GM19467 (cell line): ENCODE data around the gene TMEM14A.

Source experiments
- ATAC-seq: cut with Tn5 transposase; IDR thresholded peaks from one replicate; pipeline ENCODE4 v1.9.1; 2021; ENCODE audit warnings: mild to moderate bottlenecking, moderate library complexity; ENCODE audit not compliant: unreplicated experiment

The TMEM14A gene, protein sequence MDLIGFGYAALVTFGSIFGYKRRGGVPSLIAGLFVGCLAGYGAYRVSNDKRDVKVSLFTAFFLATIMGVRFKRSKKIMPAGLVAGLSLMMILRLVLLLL

DNA sequence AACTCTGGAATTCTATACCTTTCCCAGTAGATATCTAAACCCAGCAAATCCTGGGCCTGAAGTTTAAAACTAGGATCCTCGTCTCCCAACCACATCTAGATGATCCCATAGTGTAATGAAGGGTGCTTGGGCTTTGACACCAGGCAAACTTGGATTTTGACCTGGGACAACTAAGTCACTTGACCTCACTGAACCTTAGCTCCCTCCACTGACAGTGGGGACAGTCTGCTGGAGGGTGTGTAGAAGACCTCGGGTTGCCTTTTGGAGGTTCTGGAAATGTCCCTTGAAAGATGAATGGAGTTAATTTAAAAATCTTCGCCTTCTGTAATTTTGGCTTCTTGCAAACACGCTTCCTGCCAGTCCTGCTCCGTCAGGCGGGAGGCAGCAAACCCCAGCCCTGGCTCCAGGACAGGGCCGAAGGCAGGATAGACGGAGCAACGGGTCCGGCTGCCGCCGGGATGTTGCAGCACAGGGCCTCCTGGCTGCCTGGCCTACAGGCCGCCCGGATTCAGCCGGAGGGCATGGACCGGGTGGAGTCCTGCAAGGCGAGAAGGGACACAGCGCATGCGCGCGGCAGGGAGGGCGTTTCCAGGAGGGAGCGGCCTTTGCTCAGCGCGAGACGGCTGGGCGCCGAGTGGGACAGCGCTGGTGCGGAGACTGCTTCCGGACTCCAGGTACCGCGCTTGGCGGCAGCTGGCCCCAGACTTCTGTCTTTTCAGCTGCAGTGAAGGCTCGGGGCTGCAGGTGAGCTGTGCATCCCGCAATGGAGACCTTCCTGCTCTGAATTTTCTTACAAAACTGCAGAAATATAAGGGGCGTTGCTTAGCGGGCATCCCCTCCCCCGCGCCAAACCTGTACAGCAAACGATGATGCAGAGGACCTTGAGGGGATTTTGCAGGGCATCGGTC, at the start of gene TMEM14A:
TMEM14A (plus strand) TSS at position 612 of the 908 bp plus-strand sequence. CDS start 5,990 bp downstream, outside the sequence.
- ATAC-seq: peak; percentile 97

DNA sequence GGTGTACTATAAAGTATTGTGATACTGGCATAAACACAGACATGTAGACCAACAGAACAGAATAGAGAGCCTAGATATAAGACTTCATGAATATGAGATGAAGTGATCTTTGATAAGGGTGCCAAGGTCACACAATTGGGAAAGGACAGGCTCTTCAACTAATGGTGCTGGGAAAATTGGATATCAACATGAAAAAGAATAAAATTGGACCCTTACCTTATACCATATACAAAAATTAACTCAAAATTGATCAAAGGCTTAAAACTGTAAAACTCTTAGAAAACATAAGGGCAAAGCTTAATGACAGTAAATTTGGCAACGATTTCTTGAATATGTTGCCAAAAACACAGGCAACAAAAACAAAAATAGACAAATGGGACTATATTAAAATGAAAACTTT, 49.3 kb upstream of the TMEM14A start:
- ATAC-seq: no peak

DNA sequence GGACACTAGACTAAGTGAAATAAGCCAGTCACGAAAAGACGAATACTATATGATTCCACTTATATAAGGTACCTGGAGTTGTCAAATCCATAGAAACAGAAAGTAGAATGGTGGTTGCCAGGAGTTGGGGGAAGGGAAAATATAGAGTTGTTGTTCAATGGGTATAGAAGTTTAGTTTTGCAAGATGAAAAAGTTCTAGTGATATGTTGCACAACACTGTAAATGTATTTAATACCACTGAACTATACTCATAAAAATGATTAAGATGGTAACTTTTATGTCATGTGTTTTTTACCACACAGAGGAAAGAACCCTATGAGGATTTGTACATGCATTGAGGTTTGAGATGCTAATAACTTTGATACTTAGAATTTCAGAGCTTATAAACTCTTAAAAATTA, 48.1 kb upstream of the TMEM14A start:
- ATAC-seq: no peak

DNA sequence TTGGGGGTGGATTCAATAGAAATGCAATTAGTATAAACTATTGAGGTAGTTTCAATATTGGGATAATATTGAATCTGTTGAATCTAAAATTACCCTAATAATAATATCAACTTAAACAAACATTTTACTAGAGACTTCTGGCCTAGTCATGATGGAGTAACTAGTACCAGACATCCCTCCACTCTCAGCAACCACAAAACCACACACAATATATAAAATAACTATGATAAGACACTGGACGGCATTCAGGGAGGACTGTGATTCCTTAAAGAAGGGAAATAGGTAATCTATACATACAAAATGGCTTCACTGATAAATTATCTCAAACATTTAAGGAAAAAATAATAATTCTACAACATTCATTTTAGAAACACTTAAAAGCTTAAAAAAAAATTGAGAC, 38.9 kb upstream of the TMEM14A start:
- ATAC-seq: no peak

DNA sequence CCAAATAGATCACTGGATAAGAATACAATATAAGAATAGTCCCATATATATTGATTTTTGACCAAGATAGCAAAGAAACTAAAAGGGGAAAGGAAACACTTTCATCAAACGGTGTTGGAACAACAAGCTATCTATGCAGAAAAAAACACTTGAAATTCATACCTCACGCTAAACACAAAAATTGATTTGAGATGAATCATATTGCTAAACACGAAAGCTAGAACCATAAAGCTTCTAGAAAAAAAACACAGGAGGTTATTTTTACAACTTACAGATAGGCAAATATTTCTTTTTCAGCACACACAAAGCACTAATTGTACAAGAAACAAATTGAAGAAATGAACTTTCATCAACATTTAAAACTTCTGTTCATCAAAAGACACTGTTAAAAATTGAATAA, 36.7 kb upstream of the TMEM14A start:
- ATAC-seq: no peak

DNA sequence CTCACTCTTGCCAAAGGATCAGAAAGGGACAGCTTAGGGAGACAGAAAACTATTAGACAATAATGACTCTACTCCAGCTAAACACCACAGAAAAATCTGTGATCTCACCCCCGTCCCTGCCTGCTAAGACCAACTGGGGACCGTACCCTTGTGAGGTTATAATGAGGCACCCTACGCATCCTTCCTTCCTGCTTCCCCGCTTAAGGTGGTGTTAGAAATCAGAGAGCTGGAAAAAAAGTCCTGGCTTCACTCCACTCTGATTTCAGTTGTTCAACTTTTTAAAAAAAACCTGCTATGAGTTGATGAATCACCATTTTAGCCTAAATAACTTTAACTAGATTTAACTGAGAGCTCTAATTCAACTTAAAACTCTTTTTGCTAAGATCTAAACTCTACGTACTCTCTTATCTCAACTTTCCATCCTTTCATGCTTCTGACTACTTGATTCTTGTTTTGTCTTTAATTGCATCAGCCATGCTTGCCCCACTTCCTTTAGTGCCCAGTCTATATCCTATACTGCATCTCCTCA, 35.8 kb upstream of the TMEM14A start:
- ATAC-seq: no peak

DNA sequence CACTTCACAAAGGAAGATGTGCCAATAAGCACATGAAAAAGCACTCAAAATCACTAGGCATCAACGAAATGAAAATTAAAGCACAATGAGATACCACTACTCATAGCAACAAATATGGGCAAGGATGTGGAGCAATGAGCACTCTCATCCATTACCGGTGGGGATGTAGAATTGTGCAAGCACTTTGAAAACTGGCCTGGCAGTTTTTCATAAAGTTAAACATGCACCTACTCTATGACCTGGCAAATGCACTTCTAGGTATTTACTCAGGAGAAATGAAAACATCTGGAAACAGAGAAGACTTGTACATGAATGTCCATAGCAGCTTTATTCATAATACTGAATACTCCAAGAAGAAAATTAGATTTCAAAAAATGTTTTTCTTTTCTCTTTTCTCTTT, 34.1 kb upstream of the TMEM14A start:
- no peak for ATAC-seq

DNA sequence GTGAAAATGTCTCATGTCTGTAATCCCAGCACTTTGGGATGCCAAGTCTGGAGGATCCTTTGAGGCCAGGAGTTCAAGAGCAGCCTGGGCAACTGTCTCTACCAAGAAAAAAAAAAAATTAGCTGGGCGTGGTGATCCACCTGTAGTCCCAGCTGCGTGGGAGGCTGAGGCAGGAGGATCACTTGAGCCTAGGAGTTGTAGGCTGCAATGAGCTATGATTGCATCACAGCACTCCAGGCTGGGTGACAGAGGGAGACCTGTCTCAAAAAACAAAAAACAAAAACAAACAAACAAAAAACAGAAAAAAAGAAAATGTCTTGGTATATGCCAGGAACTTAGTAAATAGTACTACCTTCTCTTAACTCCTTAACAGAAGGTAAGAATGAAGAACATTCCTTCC, 31.4 kb upstream of the TMEM14A start:
- no peak for ATAC-seq

DNA sequence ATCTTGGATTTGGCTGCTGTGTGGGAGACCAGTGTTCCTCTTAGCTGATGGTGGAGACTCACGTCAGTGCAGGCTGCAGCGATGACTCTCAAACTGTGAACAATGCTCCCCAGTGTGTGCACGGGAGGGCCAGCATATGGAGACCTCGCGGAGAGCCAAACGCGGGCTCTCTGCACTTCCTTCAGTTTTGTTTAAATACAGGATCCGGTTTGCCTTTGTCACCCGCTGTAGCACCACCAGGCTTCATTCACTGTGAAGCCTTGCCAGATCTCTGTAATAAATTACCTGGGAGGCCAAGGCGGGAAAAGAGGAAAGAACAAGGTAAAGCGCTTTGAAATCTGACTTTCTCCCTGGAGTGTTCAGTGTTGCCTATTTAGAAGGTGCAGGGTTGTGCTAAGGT, 30.7 kb upstream of the TMEM14A start:
- ATAC-seq: no peak

DNA sequence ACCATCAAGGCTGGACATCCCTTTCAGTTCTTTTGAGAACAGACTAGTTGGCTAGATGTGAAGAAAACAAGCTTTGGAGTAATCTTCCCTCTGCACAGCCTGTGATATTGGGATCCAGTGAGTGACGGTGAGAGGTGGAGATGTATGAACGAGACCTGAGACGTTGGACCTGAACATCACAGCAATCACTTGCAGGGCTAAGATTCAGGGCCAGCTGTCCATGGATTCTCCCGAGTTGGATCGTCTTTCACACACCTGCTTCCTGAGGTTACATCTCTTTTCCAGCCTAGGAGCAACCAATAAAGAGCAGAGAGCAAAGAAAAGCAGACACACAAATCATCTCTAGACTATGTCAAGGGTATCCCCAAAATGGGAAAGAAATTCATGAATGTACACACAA, 30.0 kb upstream of the TMEM14A start:
- no peak for ATAC-seq

DNA sequence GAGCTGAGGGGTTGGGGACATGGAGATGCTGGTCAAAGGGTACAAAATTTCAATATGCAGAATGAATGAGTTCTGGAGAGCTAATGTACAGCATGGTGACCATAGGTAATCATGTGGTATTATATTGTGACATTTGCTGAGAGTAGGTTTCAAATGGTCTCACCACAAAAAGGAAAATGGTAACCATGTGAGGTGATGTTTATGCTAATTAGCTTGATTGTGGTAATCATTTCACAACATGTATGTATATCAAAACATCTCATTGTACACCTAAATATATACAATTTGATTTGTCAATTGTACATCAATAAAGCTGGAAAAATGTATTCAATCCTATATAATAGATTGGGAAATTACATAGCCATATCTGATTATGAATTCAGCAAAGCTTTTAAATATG, 29.5 kb upstream of the TMEM14A start:
- ATAC-seq: no peak

DNA sequence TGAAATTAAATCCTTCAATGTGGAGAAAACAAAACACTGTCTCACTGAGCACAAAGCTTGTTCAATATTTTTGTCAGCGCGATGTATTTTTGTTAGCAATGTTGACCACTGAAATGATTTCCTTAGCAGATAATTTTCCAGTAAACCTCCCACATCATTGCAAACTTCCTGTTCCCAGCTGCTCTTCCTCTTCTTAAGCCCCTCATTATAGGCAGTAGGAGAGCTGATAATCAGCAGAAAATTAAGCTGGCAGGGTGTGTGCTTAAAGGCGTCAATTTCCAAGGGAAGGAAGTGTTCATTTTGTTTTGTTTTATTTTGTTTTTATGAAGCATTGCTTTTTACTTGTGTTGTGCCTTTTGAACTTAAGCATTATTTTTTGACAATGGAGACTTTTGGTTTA, 29.1 kb upstream of the TMEM14A start:
- no peak for ATAC-seq

DNA sequence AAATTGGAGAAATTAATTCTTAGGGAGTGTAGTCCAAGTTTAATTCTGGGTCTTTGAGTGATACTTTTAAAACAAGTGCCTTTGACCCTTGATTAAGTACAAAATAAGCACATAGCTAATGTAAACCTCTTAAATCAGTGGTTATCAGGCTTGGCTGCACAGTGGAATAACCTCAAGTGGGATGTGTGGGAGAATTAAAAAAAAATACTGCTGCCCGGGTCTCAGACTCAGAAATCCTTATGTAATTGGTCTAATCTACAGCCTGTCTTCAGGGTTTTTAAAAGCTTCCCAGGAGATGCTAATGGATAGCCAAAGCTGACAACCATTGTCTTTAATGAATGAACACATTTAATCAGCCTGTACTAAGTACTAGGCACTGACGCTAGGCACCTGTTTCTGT, 28.5 kb upstream of the TMEM14A start:
- ATAC-seq: no peak

DNA sequence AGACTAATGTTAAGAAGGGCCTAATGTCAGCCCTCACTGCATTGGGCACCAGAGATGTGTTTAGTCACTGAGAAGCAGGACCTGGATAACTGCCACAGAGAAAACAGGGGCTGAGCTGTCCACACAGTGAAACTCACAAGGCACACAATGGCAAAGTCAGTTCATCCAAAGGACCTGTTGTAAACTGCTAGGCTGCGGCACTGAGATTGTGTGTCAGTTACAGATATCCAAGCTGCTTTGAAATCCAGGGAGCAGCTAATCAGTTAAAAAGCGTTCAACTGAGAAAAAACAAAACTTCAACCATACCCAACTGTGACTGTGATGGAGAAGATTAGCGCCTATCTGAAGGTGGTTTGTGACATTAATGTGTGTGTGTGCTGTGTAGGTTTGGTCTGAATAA, 27.8 kb upstream of the TMEM14A start:
- ATAC-seq: no peak

DNA sequence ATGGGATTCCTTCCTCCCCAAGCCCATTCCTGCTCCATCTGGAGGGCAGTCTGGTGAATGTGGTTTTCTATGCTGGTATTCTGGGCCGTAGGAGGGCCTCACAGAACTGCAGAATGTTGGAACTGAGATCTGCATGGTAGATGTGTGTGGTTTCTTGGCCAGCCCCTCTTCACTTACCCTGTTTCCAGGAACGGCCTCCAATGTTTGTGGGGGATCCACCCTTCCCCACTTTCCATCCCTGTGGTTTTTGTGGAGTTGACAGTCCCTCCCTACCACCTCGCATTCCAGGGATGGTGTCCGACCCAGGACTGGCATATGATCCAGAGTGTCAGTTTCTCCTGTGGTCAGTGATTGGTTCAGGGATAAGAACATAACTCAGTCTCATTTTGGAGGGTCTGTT, 26.7 kb upstream of the TMEM14A start:
- no peak for ATAC-seq

DNA sequence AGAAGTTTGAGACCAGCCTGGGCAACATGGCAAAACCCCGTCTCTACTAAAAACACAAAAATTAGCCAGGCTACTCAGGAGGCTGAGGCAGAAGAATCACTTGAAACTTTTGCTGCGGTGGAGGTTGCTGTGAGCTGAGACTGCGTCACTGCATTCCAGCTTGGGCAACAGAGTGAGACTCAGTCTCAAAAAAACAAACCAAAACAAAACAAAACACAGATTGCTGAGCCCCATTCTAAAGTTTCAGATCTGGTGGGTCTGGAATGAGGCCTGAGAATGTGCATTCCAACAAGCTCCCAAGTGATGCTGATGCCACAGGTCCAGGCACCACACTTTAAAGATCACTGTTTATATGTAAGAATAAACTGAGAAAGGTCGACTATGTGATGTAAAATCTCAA, 24.9 kb upstream of the TMEM14A start:
- ATAC-seq: no peak

DNA sequence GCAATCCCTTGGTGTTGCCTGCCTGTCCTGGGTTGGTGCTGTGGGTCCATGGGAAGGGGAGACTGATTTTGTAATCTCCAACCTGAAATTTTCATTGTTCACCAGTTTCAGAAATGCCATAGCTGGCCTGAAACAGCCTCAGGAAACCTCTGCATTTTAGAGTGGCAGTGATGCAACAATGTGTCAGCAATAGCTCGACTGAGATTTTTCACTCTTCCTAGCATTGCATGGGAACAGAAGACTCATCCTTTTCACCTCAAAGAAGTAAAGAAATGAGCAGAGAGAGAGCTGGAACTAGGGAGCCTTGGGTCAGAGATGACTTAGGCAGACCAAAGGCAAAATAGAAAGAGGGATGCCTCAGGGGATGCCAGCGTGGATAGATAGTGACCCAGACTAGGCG, 23.7 kb upstream of the TMEM14A start:
- no peak for ATAC-seq

DNA sequence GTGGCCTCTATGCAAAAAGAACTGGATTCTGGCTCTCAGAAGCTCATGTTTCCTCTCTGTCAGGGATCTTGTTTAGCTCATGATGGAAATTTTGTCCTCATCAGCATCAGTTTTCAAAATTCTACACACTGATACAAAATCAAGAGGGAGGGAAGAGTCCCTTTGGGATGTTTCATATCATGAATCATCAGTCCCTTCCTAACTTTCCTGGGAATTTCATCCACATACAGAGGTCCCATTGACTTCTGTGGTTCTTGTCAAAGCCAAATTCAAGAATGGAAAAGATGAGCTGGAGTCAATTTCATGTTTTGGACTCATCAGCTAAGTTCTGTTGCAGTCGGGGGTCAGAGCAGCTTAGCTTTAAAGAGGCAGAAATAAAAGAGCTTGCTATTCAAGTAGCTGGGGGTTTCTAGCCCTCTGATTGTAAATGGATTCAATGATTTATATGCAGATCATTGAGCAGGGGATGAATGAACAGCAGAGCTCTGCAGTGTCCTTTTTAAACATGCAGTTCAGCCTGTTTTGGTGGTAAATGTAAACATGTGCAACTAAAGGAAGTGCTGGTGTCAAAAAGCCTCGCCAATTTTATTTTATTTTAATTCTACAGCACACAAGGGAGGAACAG, 21.3 kb upstream of the TMEM14A start:
- ATAC-seq: no peak

DNA sequence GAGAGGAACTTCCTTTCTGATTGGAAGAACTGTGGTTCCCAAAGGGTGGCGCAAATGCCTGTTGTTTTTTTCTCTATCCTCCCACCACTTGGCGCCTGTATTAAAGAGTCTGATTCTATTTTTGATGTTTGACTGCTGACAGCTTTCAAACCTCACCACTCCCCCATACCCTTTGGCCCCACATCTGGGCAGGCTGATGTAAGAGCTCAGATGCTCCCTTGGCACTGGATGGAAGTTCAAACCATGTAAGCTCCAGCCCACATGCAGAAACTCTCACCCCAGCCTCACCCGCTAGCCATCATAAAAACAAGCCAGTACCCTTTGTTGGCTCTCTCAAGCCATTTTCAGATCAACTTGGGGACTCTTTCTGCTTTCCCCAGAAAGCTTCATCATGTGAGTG, 20.0 kb upstream of the TMEM14A start:
- no peak for ATAC-seq

DNA sequence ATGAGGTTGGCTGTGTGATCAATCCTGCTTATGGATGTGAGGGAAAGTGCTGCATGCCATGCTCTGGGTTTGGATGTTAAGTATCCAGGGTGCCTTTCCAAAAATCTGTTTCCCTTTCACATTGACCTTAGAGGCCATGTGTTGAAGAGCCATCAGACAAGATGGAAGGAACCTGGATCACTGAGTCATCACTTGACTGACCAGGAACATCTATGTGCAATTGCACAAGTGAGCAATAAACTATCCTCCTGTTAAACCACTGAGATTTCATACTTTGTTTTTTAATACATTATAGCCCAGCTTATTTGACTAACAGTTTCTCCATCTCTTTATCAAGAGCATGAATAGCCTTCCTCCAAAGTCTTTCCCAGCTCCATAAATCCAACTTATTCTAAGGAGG, 17.8 kb upstream of the TMEM14A start:
- ATAC-seq: no peak

DNA sequence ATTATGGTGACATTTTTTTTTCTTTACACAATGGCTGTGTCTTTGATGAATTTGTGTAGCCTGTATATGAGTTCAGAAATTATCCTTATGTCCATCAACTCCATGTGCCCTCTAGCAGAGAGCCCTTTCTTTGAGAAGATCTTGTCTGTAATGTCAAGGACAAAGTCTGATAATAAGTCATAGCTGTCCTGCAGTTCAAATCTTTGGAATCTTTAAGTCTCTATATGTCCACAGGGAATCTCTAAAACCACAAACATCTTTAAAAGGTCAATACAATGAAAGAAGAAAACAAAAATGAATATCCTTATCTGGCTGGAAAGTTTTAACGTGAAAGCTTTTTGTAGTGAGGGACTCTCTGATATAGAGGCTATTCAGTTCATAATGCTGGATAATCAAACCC, 16.9 kb upstream of the TMEM14A start:
- no peak for ATAC-seq

DNA sequence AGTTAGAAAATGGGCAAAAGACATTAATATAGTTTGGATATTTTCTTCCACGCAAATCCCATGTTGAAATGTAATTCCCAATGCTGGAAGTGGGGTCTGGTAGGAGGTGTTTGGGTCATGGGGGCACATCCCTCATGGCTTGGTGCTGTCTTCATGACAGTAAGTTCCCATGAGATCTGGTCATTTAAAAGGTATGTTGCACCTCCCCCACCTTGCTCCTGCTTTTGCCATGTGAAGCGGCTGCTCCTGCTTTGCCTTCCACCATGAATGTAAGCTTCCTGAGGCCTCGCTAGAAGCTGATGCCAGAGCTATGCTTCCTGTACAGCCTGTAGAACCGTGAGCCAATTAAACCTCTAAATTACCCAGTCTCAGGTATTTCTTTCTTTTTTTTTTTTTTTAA, 16.3 kb upstream of the TMEM14A start:
- no peak for ATAC-seq
